Tibial nerve (tissue), 4 donors: Measurements from ENCODE around the gene SMLR1. TPM values are rescaled to one million over a fixed set of nuclear protein-coding genes. Genes with fewer than 3 reads are reported as not detected.

ENCODE experiments used
- DNase-seq, 2 donors: peaks; one replicate each; pipeline ENCODE4 v3.0.0-alpha.2; 2019; ENCODE audit warnings: low spot score in 2 of 2
- H3K27ac ChIP-seq, 4 donors: fragments of 200-600 bp; sonication (generic) in 3 of 4; one replicate each; pipeline ENCODE4 v1.5.1; 2017 to 2019; ENCODE audit warnings: mild to moderate bottlenecking in 1 of 4
- H3K27me3 ChIP-seq, 2 donors: fragments of 200-600 bp; sonication (generic) in 1 of 2; one replicate each; pipeline versions ENCODE4 v1.5.1 to v1.6.0; 2017 to 2019
- H3K36me3 ChIP-seq, 3 donors: fragments of 200-600 bp; sonication (generic); one replicate each; pipeline ENCODE4 v1.5.1; 2018 to 2019
- H3K4me1 ChIP-seq, 4 donors: fragments of 200-600 bp; sonication (generic) in 3 of 4; one replicate each; pipeline ENCODE4 v1.5.1; 2017 to 2019
- H3K4me3 ChIP-seq, 4 donors: fragments of 200-600 bp; sonication (generic) in 3 of 4; one replicate each; pipeline ENCODE4 v1.5.1; 2017 to 2019; ENCODE audit warnings: mild to moderate bottlenecking in 1 of 4, moderate library complexity in 1 of 4
- H3K9me3 ChIP-seq, 4 donors: fragments of 200-600 bp; sonication (generic) in 3 of 4; one replicate each; pipeline ENCODE4 v1.5.1; 2017 to 2019
- EP300 ChIP-seq, 2 donors: sonication (generic); formaldehyde crosslinking; IDR thresholded peaks; one replicate each; pipeline ENCODE4 v1.6.1; 2017; ENCODE audit warnings: antibody characterized with exemption in 2 of 2, mild to moderate bottlenecking in 1 of 2
- POLR2A ChIP-seq, 2 donors: fragments of 450-650 bp; IDR thresholded peaks; one replicate each; pipeline ENCODE4 v1.6.1; 2017; ENCODE audit warnings: antibody characterized with exemption in 2 of 2, mild to moderate bottlenecking in 2 of 2, moderate library complexity in 2 of 2
- WGBS, 2 donors: methylation state at CpG; one replicate each; pipeline ENCODE4 v1.1.5; 2018; 5-methylcytosine and 5-hydroxymethylcytosine counted together
- total RNA-seq, 4 donors: library from RNA; depleted of rRNA; stranded (reverse); fragments of >200 nt; gene quantifications; one replicate each; pipeline ENCODE4 v1.1.0, GENCODE V29; 2016
- TF ChIP-seq, protein P1 (sequence below), 5 experiments: fragments of 200-600 bp in 3 of 5; fragments of 450-650 bp in 2 of 5; sonication (generic) in 3 of 5; IDR thresholded peaks; one replicate each; pipeline ENCODE4 v1.5.1; 2016 to 2019; ENCODE audit warnings: antibody characterized with exemption in 5 of 5, mild to moderate bottlenecking in 3 of 5, moderate library complexity in 2 of 5

SMLR1 gene
- total RNA-seq, 4 donors from 2014 or later: not detected

DNA sequence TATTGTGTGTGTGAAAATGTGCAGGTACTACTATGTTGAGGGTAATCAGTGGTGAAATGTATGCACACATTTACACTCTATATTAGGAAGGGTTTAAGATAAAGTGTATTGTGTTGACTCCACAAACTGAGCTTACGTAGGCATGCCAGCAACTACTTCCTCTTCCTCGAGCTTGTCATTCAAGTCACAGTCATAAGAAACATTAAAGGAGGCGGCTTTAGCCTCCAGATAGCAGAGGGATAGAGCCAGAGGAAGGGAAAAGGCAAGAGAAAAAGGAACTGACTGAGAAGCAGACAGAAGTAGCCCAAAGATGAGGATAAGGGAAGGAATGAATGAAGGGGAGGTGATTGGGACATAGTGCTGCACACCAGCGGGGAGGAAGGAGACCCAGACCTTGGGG lies 55.2 kb downstream of the SMLR1 start:
- Histone ChIP-seq H3K36me3 (peaks cover 0 to 42% (median 0%) of the 10 kb centered on the region in 3 donors), H3K4me3 (no peak overlapping the region), H3K27ac (no peak overlapping the region), H3K4me1 (peaks cover 0 to 22% (median 1%) of the 10 kb centered on the region in 4 donors), H3K27me3 (no peaks in the 10 kb centered on the region), H3K9me3 (no peaks in the 10 kb centered on the region)
- DNase-seq: no peak
- TF ChIP-seq EP300 (IDR thresholded peaks at IDR 0.05): peak in 1 of 2 donors; percentile 25
- TF ChIP-seq, protein P1, sequence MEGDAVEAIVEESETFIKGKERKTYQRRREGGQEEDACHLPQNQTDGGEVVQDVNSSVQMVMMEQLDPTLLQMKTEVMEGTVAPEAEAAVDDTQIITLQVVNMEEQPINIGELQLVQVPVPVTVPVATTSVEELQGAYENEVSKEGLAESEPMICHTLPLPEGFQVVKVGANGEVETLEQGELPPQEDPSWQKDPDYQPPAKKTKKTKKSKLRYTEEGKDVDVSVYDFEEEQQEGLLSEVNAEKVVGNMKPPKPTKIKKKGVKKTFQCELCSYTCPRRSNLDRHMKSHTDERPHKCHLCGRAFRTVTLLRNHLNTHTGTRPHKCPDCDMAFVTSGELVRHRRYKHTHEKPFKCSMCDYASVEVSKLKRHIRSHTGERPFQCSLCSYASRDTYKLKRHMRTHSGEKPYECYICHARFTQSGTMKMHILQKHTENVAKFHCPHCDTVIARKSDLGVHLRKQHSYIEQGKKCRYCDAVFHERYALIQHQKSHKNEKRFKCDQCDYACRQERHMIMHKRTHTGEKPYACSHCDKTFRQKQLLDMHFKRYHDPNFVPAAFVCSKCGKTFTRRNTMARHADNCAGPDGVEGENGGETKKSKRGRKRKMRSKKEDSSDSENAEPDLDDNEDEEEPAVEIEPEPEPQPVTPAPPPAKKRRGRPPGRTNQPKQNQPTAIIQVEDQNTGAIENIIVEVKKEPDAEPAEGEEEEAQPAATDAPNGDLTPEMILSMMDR (IDR thresholded peaks at IDR 0.05): no peak
- 71 to 76% methylated on average over 4 of the region's 4 CpGs for WGBS, 2 donors

DNA sequence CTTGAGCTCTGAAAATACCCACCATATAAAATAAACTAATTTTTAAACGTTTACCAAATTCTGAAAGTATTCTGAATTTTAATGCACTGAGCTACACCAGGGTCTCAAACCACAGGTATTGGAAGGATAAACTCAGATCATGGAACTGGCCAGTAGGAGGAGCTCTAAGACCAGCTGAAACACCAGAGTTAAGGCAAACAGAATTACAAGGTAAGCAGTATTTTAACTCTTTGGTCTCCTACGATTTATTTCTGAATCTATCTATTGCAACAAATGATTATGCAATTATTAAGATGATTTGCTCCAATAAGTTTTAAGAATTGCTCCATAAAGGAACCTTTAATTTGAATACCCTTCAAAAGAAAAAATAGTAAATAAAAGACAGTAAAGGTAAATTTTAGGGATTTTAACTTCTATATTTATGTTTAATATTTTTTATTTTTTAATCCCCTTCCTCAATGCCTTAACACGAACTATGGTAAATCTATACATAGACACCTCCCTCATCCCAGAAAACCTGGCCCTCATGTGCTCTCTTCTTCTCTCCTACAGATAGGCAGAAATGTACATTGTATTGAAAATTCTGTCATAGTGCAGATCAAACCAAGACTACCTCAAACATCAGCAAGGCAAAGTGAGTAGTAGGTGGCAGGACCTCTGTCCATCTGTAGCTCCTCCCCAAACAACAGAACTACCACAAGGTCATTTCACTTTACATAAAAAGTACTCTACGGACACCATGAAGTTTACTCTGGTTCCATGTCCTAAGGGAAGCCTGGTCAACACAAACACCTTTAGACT lies 58.4 kb downstream of the SMLR1 start:
- H3K36me3 ChIP-seq: peaks cover 0 to 47% (median 3%) of the 10 kb centered on the region in 3 donors
- DNase-seq: peak in 1 of 2 donors; percentile 94
- no peak overlapping the region for H3K4me3 ChIP-seq
- H3K27me3 ChIP-seq: no peaks in the 10 kb centered on the region
- peaks cover 0 to 34% (median 1%) of the 10 kb centered on the region in 4 donors for H3K4me1 ChIP-seq
- TF ChIP-seq EP300 (IDR thresholded peaks at IDR 0.05): peak in 1 of 2 donors; percentile 56
- TF ChIP-seq POLR2A (IDR thresholded peaks at IDR 0.05): no peak
- TF ChIP-seq, protein P1 (IDR thresholded peaks at IDR 0.05): peak; percentile 73 to 94 (median 86)
- H3K27ac ChIP-seq: peak overlapping the region in 1 of 4 donors; percentile 6
- 32% methylated on average over 4 of the region's 4 CpGs for WGBS, 2 donors
- H3K9me3 ChIP-seq: no peaks in the 10 kb centered on the region

Other genes starting within 250 kb of the SMLR1 start
- gene EPB41L2, start 235.8 kb downstream of the SMLR1 start, total RNA-seq: 100 to 1,000 TPM; 190 to 321 (median 265) TPM